OCI-LY3 (cell line): Measurements from ENCODE around the gene CCDC7.

Experiments used
- CTCF ChIP-seq: fragments of 200-600, 300-600 bp; sonication (generic); IDR thresholded peaks from 2 replicates; pipeline ENCODE4 v1.5.1; 2014; ENCODE audit warnings: antibody characterized with exemption, low read length, low read depth
- EZH2phosphoT487 ChIP-seq: fragments of 200-600 bp; shearing (Covaris generic); IDR thresholded peaks from 2 replicates; pipeline ENCODE4 v1.6.1; 2018; ENCODE audit warnings: antibody characterized with exemption, mixed run types, low read depth

- TF ChIP-seq CTCF (no peak), EZH2phosphoT487 (no peak)
Observed at GRCh38 chr10:32408690-32409089, 37.2 kb upstream of the CCDC7 start.
